ENCODE data around the gene TMEM109. TPM values are rescaled to one million over a fixed set of nuclear protein-coding genes. Genes with fewer than 3 reads are reported as not detected.

TMEM109 gene
- total RNA-seq, 1 experiment from 2014 or later = 26.8 TPM

- no peak for TF ChIP-seq ZNF512 (CRISPR knock-in tag; IDR thresholded peaks at IDR 0.05; ENCODE audit: borderline replicate concordance)
- no peak for TF ChIP-seq GRHL2 (CRISPR knock-in tag; IDR thresholded peaks at IDR 0.05; ENCODE audit: insufficient replicate concordance, severe bottlenecking)
- TF ChIP-seq USF2 (CRISPR knock-in tag; IDR thresholded peaks at IDR 0.05) = no peak
- no peak for TF ChIP-seq CTCF (IDR thresholded peaks at IDR 0.05)
- TF ChIP-seq HMGA2 (CRISPR knock-in tag; IDR thresholded peaks at IDR 0.05) = no peak
Observed at GRCh38 chr11:60890696-60891095, 23.3 kb upstream of the TMEM109 start (continued).

- no peak for DNase-seq (ENCODE audit: low spot score)
- no peak for TF ChIP-seq GRHL2 (CRISPR knock-in tag; IDR thresholded peaks at IDR 0.05; ENCODE audit: insufficient replicate concordance, severe bottlenecking)
- no peak for TF ChIP-seq ZNF416 (CRISPR knock-in tag; IDR thresholded peaks at IDR 0.05)
- TF ChIP-seq NR1H2 (CRISPR knock-in tag; IDR thresholded peaks at IDR 0.05) = no peak
- no peak for TF ChIP-seq ATF1 (CRISPR knock-in tag; IDR thresholded peaks at IDR 0.05)
- no peak for TF ChIP-seq ATF3 (CRISPR knock-in tag; conservative IDR thresholded peaks at IDR 0.05)
- CTCF ChIA-PET = interaction anchor here (0.7 to 5.4 kb wide), 3 partner anchors 8 to 128 kb away, joined by 3 to 277 read pairs (median 64); no protein-coding TSS in a partner anchor
- POLR2A ChIA-PET = no interaction called here
- no peak overlapping the region for H3K4me3 Mint-ChIP-seq
- no peak for ATAC-seq
- H3K36me3 Mint-ChIP-seq = peaks cover 35% of the 10 kb centered on the region
- H3K27me3 Mint-ChIP-seq (ENCODE audit: low read depth) = no peaks in the 10 kb centered on the region
- H3K4me1 Mint-ChIP-seq = no peaks in the 10 kb centered on the region
- H3K9me3 Mint-ChIP-seq = no peaks in the 10 kb centered on the region
- peak overlapping the region; percentile 41; the same call in 1 of the 2 replicates for H3K27ac Mint-ChIP-seq
Observed at GRCh38 chr11:60891103-60891741, 22.7 kb upstream of the TMEM109 start.

GRCh38 chr11:60895687-60896086 lies 18.3 kb upstream of the TMEM109 start:
- H3K27me3 Mint-ChIP-seq (ENCODE audit: low read depth) = no peaks in the 10 kb centered on the region
- ATAC-seq = no peak
- POLR2A ChIA-PET = no interaction called here
- no peak overlapping the region for H3K27ac Mint-ChIP-seq
- CTCF ChIA-PET = interaction anchor here (1.8 kb wide), 1 partner anchor 8 kb away, joined by 4 read pairs; no protein-coding TSS in a partner anchor
- H3K4me3 Mint-ChIP-seq = no peak overlapping the region
- H3K9me3 Mint-ChIP-seq = no peaks in the 10 kb centered on the region
- DNase-seq (ENCODE audit: low spot score) = no peak
- H3K36me3 Mint-ChIP-seq = peaks cover 74% of the 10 kb centered on the region
- no peaks in the 10 kb centered on the region for H3K4me1 Mint-ChIP-seq
- TF ChIP-seq MAX (CRISPR knock-in tag; IDR thresholded peaks at IDR 0.05) = no peak
- no peak for TF ChIP-seq HMGA2 (CRISPR knock-in tag; IDR thresholded peaks at IDR 0.05)
- no peak for TF ChIP-seq TEAD1 (CRISPR knock-in tag; IDR thresholded peaks at IDR 0.05)
- no peak for TF ChIP-seq CTCF (IDR thresholded peaks at IDR 0.05)
- TF ChIP-seq PRDM15 (CRISPR knock-in tag; IDR thresholded peaks at IDR 0.05) = no peak
- no peak for TF ChIP-seq RELA (CRISPR knock-in tag; IDR thresholded peaks at IDR 0.05; ENCODE audit: borderline replicate concordance)
- TF ChIP-seq NR3C1 (CRISPR knock-in tag; conservative IDR thresholded peaks at IDR 0.05; ENCODE audit: low read depth) = no peak
- no peak for TF ChIP-seq IRF2 (CRISPR knock-in tag; IDR thresholded peaks at IDR 0.05; ENCODE audit: borderline replicate concordance, low read depth)
- no peak for TF ChIP-seq ZBTB21 (CRISPR knock-in tag; IDR thresholded peaks at IDR 0.05; ENCODE audit: borderline replicate concordance)
- TF ChIP-seq ATF6 (CRISPR knock-in tag; IDR thresholded peaks at IDR 0.05) = no peak
